Measurements from ENCODE around the gene AREG. TPM values are rescaled to one million over a fixed set of nuclear protein-coding genes. Genes with fewer than 3 reads are reported as not detected.

The AREG gene
- total and polyA plus RNA-seq, 9 of the 15 experiments (the other 6 are each of a cell fraction or from before 2014, with no cell fraction given), result 1.4 to 7.7 (median 5.4) TPM

DNA sequence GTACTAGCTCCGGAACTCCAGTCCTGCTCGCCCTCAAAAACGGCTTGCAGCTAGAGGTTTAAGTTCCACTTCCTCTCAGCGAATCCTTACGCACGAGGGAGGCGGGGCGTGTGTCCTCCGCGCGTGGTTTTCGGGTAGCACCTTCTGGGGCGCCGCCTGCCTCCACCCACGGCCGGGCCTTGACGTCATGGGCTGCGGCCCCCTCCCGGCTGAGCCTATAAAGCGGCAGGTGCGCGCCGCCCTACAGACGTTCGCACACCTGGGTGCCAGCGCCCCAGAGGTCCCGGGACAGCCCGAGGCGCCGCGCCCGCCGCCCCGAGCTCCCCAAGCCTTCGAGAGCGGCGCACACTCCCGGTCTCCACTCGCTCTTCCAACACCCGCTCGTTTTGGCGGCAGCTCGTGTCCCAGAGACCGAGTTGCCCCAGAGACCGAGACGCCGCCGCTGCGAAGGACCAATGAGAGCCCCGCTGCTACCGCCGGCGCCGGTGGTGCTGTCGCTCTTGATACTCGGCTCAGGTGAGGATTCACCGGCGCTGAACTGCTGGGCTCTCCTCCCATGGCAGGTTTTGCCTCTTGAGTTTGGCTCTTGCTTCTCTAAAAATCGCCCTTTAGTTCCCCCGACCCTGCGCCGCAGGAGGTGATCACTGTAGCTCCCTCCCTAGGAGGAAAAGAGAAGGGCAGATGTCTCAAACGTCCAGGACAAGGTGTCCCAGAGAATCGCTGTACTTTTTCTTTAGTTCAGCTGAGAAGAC is at the start of gene AREG (continued):
- TF ChIP-seq, protein P1, sequence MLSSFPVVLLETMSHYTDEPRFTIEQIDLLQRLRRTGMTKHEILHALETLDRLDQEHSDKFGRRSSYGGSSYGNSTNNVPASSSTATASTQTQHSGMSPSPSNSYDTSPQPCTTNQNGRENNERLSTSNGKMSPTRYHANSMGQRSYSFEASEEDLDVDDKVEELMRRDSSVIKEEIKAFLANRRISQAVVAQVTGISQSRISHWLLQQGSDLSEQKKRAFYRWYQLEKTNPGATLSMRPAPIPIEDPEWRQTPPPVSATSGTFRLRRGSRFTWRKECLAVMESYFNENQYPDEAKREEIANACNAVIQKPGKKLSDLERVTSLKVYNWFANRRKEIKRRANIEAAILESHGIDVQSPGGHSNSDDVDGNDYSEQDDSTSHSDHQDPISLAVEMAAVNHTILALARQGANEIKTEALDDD (IDR thresholded peaks at IDR 0.05), result no peak
- peak; percentile 4; the same call in 1 of the 2 replicates for TF ChIP-seq ZKSCAN1 (IDR thresholded peaks at IDR 0.05; ENCODE audit: low read depth, low read length)
- TF ChIP-seq, protein P2, sequence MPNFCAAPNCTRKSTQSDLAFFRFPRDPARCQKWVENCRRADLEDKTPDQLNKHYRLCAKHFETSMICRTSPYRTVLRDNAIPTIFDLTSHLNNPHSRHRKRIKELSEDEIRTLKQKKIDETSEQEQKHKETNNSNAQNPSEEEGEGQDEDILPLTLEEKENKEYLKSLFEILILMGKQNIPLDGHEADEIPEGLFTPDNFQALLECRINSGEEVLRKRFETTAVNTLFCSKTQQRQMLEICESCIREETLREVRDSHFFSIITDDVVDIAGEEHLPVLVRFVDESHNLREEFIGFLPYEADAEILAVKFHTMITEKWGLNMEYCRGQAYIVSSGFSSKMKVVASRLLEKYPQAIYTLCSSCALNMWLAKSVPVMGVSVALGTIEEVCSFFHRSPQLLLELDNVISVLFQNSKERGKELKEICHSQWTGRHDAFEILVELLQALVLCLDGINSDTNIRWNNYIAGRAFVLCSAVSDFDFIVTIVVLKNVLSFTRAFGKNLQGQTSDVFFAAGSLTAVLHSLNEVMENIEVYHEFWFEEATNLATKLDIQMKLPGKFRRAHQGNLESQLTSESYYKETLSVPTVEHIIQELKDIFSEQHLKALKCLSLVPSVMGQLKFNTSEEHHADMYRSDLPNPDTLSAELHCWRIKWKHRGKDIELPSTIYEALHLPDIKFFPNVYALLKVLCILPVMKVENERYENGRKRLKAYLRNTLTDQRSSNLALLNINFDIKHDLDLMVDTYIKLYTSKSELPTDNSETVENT (CRISPR knock-in tag; IDR thresholded peaks at IDR 0.05), result peak; percentile 6; the same call in 1 of the 2 replicates
- no peak for TF ChIP-seq ZC3H11A (IDR thresholded peaks at IDR 0.05; ENCODE audit: low read depth, low read length)
- TF ChIP-seq, protein P3, sequence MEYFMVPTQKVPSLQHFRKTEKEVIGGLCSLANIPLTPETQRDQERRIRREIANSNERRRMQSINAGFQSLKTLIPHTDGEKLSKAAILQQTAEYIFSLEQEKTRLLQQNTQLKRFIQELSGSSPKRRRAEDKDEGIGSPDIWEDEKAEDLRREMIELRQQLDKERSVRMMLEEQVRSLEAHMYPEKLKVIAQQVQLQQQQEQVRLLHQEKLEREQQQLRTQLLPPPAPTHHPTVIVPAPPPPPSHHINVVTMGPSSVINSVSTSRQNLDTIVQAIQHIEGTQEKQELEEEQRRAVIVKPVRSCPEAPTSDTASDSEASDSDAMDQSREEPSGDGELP (CRISPR knock-in tag; IDR thresholded peaks at IDR 0.05; ENCODE audit: borderline replicate concordance), result peak; percentile 82; the same call in 1 of the 2 replicates
- TF ChIP-seq, protein P4, sequence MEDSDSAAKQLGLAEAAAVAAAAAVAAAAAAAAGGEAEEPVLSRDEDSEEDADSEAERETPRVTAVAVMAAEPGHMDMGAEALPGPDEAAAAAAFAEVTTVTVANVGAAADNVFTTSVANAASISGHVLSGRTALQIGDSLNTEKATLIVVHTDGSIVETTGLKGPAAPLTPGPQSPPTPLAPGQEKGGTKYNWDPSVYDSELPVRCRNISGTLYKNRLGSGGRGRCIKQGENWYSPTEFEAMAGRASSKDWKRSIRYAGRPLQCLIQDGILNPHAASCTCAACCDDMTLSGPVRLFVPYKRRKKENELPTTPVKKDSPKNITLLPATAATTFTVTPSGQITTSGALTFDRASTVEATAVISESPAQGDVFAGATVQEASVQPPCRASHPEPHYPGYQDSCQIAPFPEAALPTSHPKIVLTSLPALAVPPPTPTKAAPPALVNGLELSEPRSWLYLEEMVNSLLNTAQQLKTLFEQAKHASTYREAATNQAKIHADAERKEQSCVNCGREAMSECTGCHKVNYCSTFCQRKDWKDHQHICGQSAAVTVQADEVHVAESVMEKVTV (CRISPR knock-in tag; IDR thresholded peaks at IDR 0.05), result no peak
- no peak for TF ChIP-seq ZNF77 (CRISPR knock-in tag; IDR thresholded peaks at IDR 0.05)
- TF ChIP-seq SAFB (IDR thresholded peaks at IDR 0.05; ENCODE audit: borderline replicate concordance, low read depth, low read length), result peak; percentile 90
- TF ChIP-seq ZNF354B (CRISPR knock-in tag; IDR thresholded peaks at IDR 0.05), result no peak
- no peak for TF ChIP-seq ZBTB8A (IDR thresholded peaks at IDR 0.05; ENCODE audit: partially characterized antibody)
- TF ChIP-seq ARHGAP35 (IDR thresholded peaks at IDR 0.05; ENCODE audit: partially characterized antibody), result no peak
- TF ChIP-seq TAL1 (IDR thresholded peaks at IDR 0.05), result no peak
- TF ChIP-seq ZNF232 (CRISPR knock-in tag; IDR thresholded peaks at IDR 0.05), result no peak
- TF ChIP-seq, protein P5, sequence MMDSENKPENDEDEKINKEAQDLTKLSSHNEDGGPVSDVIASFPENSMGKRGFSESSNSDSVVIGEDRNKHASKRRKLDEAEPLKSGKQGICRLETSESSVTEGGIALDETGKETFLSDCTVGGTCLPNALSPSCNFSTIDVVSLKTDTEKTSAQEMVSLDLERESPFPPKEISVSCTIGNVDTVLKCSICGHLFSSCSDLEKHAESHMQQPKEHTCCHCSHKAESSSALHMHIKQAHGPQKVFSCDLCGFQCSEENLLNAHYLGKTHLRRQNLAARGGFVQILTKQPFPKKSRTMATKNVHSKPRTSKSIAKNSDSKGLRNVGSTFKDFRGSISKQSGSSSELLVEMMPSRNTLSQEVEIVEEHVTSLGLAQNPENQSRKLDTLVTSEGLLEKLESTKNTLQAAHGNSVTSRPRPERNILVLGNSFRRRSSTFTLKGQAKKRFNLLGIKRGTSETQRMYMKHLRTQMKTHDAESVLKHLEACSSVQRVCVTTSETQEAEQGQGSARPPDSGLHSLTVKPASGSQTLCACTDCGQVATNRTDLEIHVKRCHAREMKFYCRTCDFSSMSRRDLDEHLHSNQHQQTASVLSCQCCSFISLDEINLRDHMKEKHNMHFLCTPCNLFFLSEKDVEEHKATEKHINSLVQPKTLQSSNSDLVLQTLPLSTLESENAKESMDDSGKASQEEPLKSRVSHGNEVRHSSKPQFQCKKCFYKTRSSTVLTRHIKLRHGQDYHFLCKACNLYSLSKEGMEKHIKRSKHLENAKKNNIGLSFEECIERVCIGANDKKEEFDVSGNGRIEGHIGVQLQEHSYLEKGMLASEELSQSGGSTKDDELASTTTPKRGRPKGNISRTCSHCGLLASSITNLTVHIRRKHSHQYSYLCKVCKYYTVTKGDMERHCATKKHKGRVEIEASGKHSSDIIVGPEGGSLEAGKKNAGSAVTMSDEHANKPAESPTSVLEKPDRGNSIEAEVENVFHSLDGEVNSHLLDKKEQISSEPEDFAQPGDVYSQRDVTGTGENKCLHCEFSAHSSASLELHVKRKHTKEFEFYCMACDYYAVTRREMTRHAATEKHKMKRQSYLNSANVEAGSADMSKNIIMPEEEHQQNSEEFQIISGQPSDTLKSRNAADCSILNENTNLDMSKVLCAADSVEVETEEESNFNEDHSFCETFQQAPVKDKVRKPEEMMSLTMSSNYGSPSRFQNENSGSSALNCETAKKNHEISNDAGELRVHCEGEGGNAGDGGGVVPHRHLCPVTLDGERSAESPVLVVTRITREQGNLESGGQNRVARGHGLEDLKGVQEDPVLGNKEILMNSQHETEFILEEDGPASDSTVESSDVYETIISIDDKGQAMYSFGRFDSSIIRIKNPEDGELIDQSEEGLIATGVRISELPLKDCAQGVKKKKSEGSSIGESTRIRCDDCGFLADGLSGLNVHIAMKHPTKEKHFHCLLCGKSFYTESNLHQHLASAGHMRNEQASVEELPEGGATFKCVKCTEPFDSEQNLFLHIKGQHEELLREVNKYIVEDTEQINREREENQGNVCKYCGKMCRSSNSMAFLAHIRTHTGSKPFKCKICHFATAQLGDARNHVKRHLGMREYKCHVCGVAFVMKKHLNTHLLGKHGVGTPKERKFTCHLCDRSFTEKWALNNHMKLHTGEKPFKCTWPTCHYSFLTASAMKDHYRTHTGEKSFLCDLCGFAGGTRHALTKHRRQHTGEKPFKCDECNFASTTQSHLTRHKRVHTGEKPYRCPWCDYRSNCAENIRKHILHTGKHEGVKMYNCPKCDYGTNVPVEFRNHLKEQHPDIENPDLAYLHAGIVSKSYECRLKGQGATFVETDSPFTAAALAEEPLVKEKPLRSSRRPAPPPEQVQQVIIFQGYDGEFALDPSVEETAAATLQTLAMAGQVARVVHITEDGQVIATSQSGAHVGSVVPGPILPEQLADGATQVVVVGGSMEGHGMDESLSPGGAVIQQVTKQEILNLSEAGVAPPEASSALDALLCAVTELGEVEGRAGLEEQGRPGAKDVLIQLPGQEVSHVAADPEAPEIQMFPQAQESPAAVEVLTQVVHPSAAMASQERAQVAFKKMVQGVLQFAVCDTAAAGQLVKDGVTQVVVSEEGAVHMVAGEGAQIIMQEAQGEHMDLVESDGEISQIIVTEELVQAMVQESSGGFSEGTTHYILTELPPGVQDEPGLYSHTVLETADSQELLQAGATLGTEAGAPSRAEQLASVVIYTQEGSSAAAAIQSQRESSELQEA (IDR thresholded peaks at IDR 0.05; ENCODE audit: low read depth), result no peak

Data from K562 (cell line).